Measurements from ENCODE around the gene DMPK.

The DMPK gene

GRCh38 chr19:45782162-45782691, at the start of gene DMPK:
TSS of gene DMPK (minus strand) at chr19:45782490. CDS start at chr19:45782352, 138 bp downstream.
- no peak for DNase-seq

GRCh38 chr19:45828945-45829344, 46.7 kb upstream of the DMPK start:
- DNase-seq: no peak

- no peak for DNase-seq
These were observed 46.2 kb upstream of the DMPK start for GRCh38 chr19:45828523-45828922.

GRCh38 chr19:45827459-45828093, 45.3 kb upstream of the DMPK start:
- no peak for DNase-seq

GRCh38 chr19:45826934-45827333, 44.6 kb upstream of the DMPK start:
- no peak for DNase-seq

- no peak for DNase-seq
These were observed 43.9 kb upstream of the DMPK start for GRCh38 chr19:45825917-45826893.

GRCh38 chr19:45825263-45825605, 42.9 kb upstream of the DMPK start:
- DNase-seq: no peak

- DNase-seq: no peak
These were observed 42.4 kb upstream of the DMPK start for GRCh38 chr19:45824531-45825262.

- peak; percentile 22 for DNase-seq
These were observed 41.8 kb upstream of the DMPK start for GRCh38 chr19:45824041-45824471.

GRCh38 chr19:45823182-45823581, 40.9 kb upstream of the DMPK start:
- no peak for DNase-seq

- DNase-seq: no peak
These were observed 40.4 kb upstream of the DMPK start for GRCh38 chr19:45822716-45823115.

- no peak for DNase-seq
These were observed 39.3 kb upstream of the DMPK start for GRCh38 chr19:45821570-45821969.

- DNase-seq: no peak
These were observed 38.8 kb upstream of the DMPK start for GRCh38 chr19:45821103-45821521.

GRCh38 chr19:45820413-45821102, 38.3 kb upstream of the DMPK start:
- no peak for DNase-seq

- DNase-seq: no peak
These were observed 37.5 kb upstream of the DMPK start for GRCh38 chr19:45819769-45820168.

- no peak for DNase-seq
These were observed 35.5 kb upstream of the DMPK start for GRCh38 chr19:45817725-45818301.

- peak; percentile 73 for DNase-seq
These were observed 34.9 kb upstream of the DMPK start for GRCh38 chr19:45817010-45817724.

GRCh38 chr19:45816236-45817009, 34.1 kb upstream of the DMPK start:
- no peak for DNase-seq

GRCh38 chr19:45815481-45816216, 33.4 kb upstream of the DMPK start:
- no peak for DNase-seq
